ENCODE measurements around the gene MAP9. TPM values are rescaled to one million over a fixed set of nuclear protein-coding genes. Genes with fewer than 3 reads are reported as not detected.

The MAP9 gene
- total RNA-seq, 1 donor, result 18.1 TPM

- no peak for DNase-seq (ENCODE audit: insufficient read length, low spot score, missing footprints)
- Histone ChIP-seq H3K27ac (ENCODE audit: low read depth, low read length) (no peak overlapping the region), H3K4me2 (ENCODE audit: insufficient read depth, low read length) (no peak overlapping the region), H2AFZ (ENCODE audit: low read length) (no peak overlapping the region), H4K20me1 (ENCODE audit: insufficient read depth, low read length) (no peaks in the 10 kb centered on the region), H3K9me3 (ENCODE audit: low read depth, low read length) (no peaks in the 10 kb centered on the region), H3K79me2 (ENCODE audit: insufficient read depth, low read length) (no peaks in the 10 kb centered on the region), H3K4me1 (ENCODE audit: insufficient read depth, low read length) (no peaks in the 10 kb centered on the region), H3K4me3 (ENCODE audit: insufficient read depth, low read length) (no peak overlapping the region), H3K36me3 (ENCODE audit: insufficient read depth, low read length) (no peaks in the 10 kb centered on the region), H3K27me3 (ENCODE audit: insufficient read depth, low read length) (peaks cover 3% of the 10 kb centered on the region)
- no peak for TF ChIP-seq CTCF (IDR thresholded peaks at IDR 0.05; ENCODE audit: extremely low read depth, low read depth, low read length)
These were observed 24.1 kb upstream of the MAP9 start for GRCh38 chr4:155400893-155401292.

- no peak overlapping the region for H3K27ac ChIP-seq (ENCODE audit: low read depth, low read length)
- H4K20me1 ChIP-seq (ENCODE audit: insufficient read depth, low read length), result no peaks in the 10 kb centered on the region
- no peaks in the 10 kb centered on the region for H3K79me2 ChIP-seq (ENCODE audit: insufficient read depth, low read length)
- DNase-seq (ENCODE audit: insufficient read length, low spot score, missing footprints), result no peak
- H3K27me3 ChIP-seq (ENCODE audit: insufficient read depth, low read length), result peaks cover 3% of the 10 kb centered on the region
- TF ChIP-seq CTCF (IDR thresholded peaks at IDR 0.05; ENCODE audit: extremely low read depth, low read depth, low read length), result no peak
- H2AFZ ChIP-seq (ENCODE audit: low read length), result no peak overlapping the region
- no peaks in the 10 kb centered on the region for H3K4me1 ChIP-seq (ENCODE audit: insufficient read depth, low read length)
- no peak overlapping the region for H3K4me3 ChIP-seq (ENCODE audit: insufficient read depth, low read length)
- H3K4me2 ChIP-seq (ENCODE audit: insufficient read depth, low read length), result no peak overlapping the region
- no peaks in the 10 kb centered on the region for H3K36me3 ChIP-seq (ENCODE audit: insufficient read depth, low read length)
- no peaks in the 10 kb centered on the region for H3K9me3 ChIP-seq (ENCODE audit: low read depth, low read length)
These were observed 23.4 kb upstream of the MAP9 start for GRCh38 chr4:155399974-155400697.

GRCh38 chr4:155392481-155393184 is 15.9 kb upstream of the MAP9 start:
- TF ChIP-seq CTCF (IDR thresholded peaks at IDR 0.05; ENCODE audit: extremely low read depth, low read depth, low read length), result no peak
- no peaks in the 10 kb centered on the region for H4K20me1 ChIP-seq (ENCODE audit: insufficient read depth, low read length)
- no peaks in the 10 kb centered on the region for H3K27me3 ChIP-seq (ENCODE audit: insufficient read depth, low read length)
- H3K79me2 ChIP-seq (ENCODE audit: insufficient read depth, low read length), result no peaks in the 10 kb centered on the region
- DNase-seq (ENCODE audit: insufficient read length, low spot score, missing footprints), result peak; percentile 62
- peaks cover 7% of the 10 kb centered on the region for H3K4me1 ChIP-seq (ENCODE audit: insufficient read depth, low read length)
- H3K4me2 ChIP-seq (ENCODE audit: insufficient read depth, low read length), result peak overlapping the region; percentile 75
- no peaks in the 10 kb centered on the region for H3K36me3 ChIP-seq (ENCODE audit: insufficient read depth, low read length)
- H3K4me3 ChIP-seq (ENCODE audit: insufficient read depth, low read length), result peak overlapping the region; percentile 46
- H3K27ac ChIP-seq (ENCODE audit: low read depth, low read length), result peak overlapping the region; percentile 68
- no peaks in the 10 kb centered on the region for H3K9me3 ChIP-seq (ENCODE audit: low read depth, low read length)
- peak overlapping the region; percentile 69 for H2AFZ ChIP-seq (ENCODE audit: low read length)

- H3K4me1 ChIP-seq (ENCODE audit: insufficient read depth, low read length), result peaks cover 7% of the 10 kb centered on the region
- no peaks in the 10 kb centered on the region for H3K79me2 ChIP-seq (ENCODE audit: insufficient read depth, low read length)
- DNase-seq (ENCODE audit: insufficient read length, low spot score, missing footprints), result no peak
- no peaks in the 10 kb centered on the region for H3K27me3 ChIP-seq (ENCODE audit: insufficient read depth, low read length)
- no peaks in the 10 kb centered on the region for H3K9me3 ChIP-seq (ENCODE audit: low read depth, low read length)
- H3K4me3 ChIP-seq (ENCODE audit: insufficient read depth, low read length), result no peak overlapping the region
- H4K20me1 ChIP-seq (ENCODE audit: insufficient read depth, low read length), result no peaks in the 10 kb centered on the region
- H3K4me2 ChIP-seq (ENCODE audit: insufficient read depth, low read length), result peak overlapping the region; percentile 75
- H3K36me3 ChIP-seq (ENCODE audit: insufficient read depth, low read length), result no peaks in the 10 kb centered on the region
- TF ChIP-seq CTCF (IDR thresholded peaks at IDR 0.05; ENCODE audit: extremely low read depth, low read depth, low read length), result no peak
- H3K27ac ChIP-seq (ENCODE audit: low read depth, low read length), result no peak overlapping the region
- no peak overlapping the region for H2AFZ ChIP-seq (ENCODE audit: low read length)
These were observed 15.2 kb upstream of the MAP9 start for GRCh38 chr4:155391932-155392331.
